AG04450 (cell line): ENCODE data around the gene ZNHIT1. TPM values are rescaled to one million over a fixed set of nuclear protein-coding genes. Genes with fewer than 3 reads are reported as not detected.
A peak's percentile ranks its signal among the peaks of the same experiment; 100 is the strongest.

Experiments
- CTCF ChIA-PET: fragments of 300-600, 350-600 bp; formaldehyde crosslinking; extraction: SDS; loops from one replicate; lab custom pipeline; 2022; ENCODE audit warnings: antibody characterized with exemption, inconsistent platforms; lab: Charles Lee
- POLR2A ChIA-PET: fragments of 350-600 bp; formaldehyde crosslinking; extraction: SDS; loops from one replicate; lab custom pipeline; 2021; ENCODE audit warnings: antibody characterized with exemption, inconsistent platforms; lab: Yijun Ruan, JAX
- DNase-seq: peaks from one replicate; pipeline ENCODE4 v3.0.0-alpha.2; 2011; ENCODE audit warnings: low read depth, low spot score
- H3K27ac ChIP-seq: one replicate; pipeline ENCODE4 v1.5.1; 2012; ENCODE audit warnings: low read depth, low read length, control low read depth
- H3K27me3 ChIP-seq: one replicate; pipeline ENCODE4 v1.6.0; 2012; ENCODE audit warnings: low read length; ENCODE audit not compliant: control insufficient read depth, insufficient read depth
- H3K4me3 ChIP-seq: 2 replicates; pipeline ENCODE4 v1.5.1; 2011; ENCODE audit warnings: mild to moderate bottlenecking, low read depth, low read length, control low read depth
- H3K9me3 ChIP-seq: 2 replicates; pipeline ENCODE4 v1.5.1; 2012; ENCODE audit warnings: low read length; ENCODE audit not compliant: control insufficient read depth, insufficient read depth
- polyA minus RNA-seq: library from RNA; depleted of rRNA, polyadenylated mRNA; stranded (reverse); fragments of >200 nt; gene quantifications from 2 replicates; pipeline ENCODE4 v1.2.3, GENCODE V29; 2011; rRNA and poly(A)+ RNA removed
- polyA plus RNA-seq: library from polyadenylated mRNA; depleted of rRNA; stranded (reverse); fragments of >200 nt; gene quantifications from 2 replicates; pipeline ENCODE4 v1.2.3, GENCODE V29; 2011; rRNA removed
- TF ChIP-seq, protein P1 (sequence below): IDR thresholded peaks from 2 replicates; pipeline ENCODE4 v1.5.1; 2011; ENCODE audit warnings: low read depth, low read length, control low read depth, inconsistent platforms

ZNHIT1 gene
- polyA plus RNA-seq (36.0 and 46.2 TPM in 2 replicates), polyA minus RNA-seq (27.6 and 30.3 TPM in 2 replicates)

- Histone ChIP-seq H3K4me3 (peak within 1 kb of the TSS; percentile 92), H3K27ac (peak within 1 kb of the TSS; percentile 96), H3K9me3 (no peaks in the 10 kb centered on the region; the same call in 1 of the 2 replicates), H3K27me3 (no peaks in the 10 kb centered on the region)
- TF ChIP-seq, protein P1, sequence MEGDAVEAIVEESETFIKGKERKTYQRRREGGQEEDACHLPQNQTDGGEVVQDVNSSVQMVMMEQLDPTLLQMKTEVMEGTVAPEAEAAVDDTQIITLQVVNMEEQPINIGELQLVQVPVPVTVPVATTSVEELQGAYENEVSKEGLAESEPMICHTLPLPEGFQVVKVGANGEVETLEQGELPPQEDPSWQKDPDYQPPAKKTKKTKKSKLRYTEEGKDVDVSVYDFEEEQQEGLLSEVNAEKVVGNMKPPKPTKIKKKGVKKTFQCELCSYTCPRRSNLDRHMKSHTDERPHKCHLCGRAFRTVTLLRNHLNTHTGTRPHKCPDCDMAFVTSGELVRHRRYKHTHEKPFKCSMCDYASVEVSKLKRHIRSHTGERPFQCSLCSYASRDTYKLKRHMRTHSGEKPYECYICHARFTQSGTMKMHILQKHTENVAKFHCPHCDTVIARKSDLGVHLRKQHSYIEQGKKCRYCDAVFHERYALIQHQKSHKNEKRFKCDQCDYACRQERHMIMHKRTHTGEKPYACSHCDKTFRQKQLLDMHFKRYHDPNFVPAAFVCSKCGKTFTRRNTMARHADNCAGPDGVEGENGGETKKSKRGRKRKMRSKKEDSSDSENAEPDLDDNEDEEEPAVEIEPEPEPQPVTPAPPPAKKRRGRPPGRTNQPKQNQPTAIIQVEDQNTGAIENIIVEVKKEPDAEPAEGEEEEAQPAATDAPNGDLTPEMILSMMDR, result 0 out of 2 replicates have a peak, but pooled peaks have one; percentile 11
- DNase-seq, result peak; percentile 95
- CTCF ChIA-PET, result interaction anchor here (0.7 to 2.3 kb wide), 14 partner anchors 10 to 327 kb away, joined by 3 to 26 read pairs (median 4); partner anchors contain the start of gene FIS1
- POLR2A ChIA-PET, result interaction anchor here (0.6 to 2.5 kb wide), 16 partner anchors 16 to 453 kb away, joined by 3 to 13 read pairs (median 4); partner anchors contain the start of genes IFT22, SERPINE1, SRRT and TRIM56
Observed at GRCh38 chr7:101217388-101218235, at the start of gene ZNHIT1, which contains the start of gene PLOD3. Gene ZNHIT1 (plus strand): TSS chr7:101218165. CDS start chr7:101218196, 31 bp downstream. Gene PLOD3 (minus strand): TSS chr7:101217581. CDS start chr7:101217274, 307 bp downstream.

DNA sequence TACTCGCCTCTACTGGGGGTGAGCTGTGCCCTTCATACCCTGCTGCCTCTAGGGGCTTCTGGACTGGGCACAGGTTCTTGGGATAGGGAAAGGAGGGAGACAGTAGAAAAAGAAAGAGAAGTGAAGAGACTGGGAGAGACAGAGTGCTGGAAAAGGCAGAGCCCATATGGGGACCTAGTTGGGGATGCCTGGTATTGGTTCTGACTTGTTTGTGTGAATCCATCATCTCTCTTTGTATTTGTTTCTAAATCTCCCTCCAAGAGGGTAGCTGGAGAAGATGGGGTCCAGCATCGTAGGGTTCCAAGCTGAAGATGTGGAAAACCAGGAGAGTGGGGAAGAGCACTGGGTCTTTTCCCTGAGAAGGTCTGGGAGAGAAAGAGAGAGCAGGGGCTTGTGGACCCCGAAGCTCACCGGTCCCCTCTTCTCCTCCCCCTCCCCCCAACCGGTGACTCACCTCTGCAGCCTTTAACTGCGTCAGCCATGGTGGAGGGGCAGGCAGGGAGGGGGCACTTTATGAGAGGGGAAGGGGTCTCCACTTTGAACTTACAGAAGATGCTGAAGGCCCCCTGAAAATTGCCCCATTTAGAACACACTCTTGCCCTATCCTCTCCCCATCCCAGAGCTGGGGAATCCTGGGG, 49.4 kb upstream of the ZNHIT1 start:
- Histone ChIP-seq H3K27me3 (peaks cover 35% of the 10 kb centered on the region), H3K9me3 (no peaks in the 10 kb centered on the region; the same call in 1 of the 2 replicates), H3K27ac (no peak overlapping the region), H3K4me3 (no peak overlapping the region)
- no peak for DNase-seq
- CTCF ChIA-PET, result interaction anchor here (0.7 to 1.4 kb wide), 2 partner anchors 24 to 74 kb away, joined by 3 to 5 read pairs; no protein-coding TSS in a partner anchor
- POLR2A ChIA-PET, result interaction anchor here (0.8 kb wide), 1 partner anchor 49 kb away, joined by 3 read pairs; the partner anchor contains the start of genes PLOD3 and ZNHIT1
- TF ChIP-seq, protein P1, result no peak

DNA sequence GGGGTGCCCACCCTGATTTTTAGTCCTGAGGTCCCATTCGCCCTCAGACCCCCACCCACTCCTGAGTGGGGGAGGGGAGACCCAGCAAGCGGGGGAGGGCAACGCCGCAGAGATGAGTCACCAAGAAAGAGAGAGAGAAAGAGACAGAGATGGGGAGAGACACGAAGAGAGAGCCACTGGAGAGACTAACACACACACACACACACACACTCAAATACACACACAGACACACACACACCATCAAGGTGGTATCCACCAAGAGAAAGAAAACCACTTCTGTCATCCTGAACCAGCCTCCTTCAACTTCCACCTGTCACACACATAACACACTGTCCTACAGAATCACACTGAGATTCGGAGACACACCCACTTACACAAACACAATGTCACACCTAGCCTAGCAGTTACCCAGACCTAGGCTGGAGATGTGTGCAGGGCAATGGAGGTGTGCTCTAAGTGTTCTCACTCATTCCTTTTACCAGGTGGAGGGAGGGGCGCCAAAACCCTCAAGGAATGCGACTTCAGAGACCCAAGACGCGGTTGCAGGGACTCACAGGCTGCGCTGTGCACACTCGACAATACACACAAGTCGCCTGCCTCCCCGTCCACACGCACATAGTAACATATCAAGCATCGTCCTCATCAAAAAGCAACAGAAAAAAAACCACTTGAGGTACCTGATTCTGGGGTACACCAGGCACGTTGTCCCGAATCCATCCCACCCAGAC, 48.7 kb upstream of the ZNHIT1 start:
- ChIA-PET POLR2A (interaction anchor here (0.8 kb wide), 1 partner anchor 48 kb away, joined by 3 read pairs; the partner anchor contains the start of genes PLOD3 and ZNHIT1), CTCF (interaction anchor here (0.8 to 3.0 kb wide), 4 partner anchors 22 to 48 kb away, joined by 3 to 16 read pairs (median 4); partner anchors contain the start of genes PLOD3 and ZNHIT1)
- Histone ChIP-seq H3K4me3 (peak overlapping the region; percentile 50), H3K27ac (no peak overlapping the region), H3K27me3 (peaks cover 38% of the 10 kb centered on the region), H3K9me3 (peaks cover 2% of the 10 kb centered on the region; the same call in 1 of the 2 replicates)
- no peak for DNase-seq
- TF ChIP-seq, protein P1, result no peak

DNA sequence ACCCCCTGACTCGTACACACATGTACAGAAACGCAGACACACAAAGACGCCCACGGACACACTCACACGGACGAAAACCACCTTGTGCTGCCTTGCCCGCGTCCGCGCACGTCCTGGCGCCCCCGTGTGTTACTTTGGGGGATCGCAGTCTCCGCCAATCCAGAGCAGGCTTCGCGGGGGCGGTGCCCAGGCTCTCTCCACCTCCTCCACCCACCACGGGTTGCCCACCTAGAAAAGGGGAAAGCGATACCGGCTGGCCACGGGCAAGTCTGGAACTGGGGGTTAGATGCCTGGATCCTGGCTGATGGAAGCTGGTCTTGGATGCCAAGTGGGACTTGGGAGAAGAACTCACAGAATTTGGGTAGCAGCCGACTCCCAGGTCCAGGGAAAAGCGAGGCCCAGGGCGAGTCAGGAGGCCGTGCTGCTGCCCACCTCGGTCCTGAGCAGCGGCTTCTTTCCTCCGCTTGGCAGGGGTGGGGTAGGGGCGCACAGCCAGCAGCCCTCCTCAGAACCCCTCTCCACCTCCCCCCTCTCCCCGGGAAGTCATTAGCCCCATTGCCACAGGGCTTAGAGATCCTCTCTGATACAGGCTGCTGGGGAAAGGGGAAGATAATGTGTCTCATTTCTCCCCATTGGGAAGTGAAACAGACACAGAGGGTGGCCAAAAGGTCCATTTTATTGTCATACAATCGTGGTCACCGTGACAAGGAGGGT, 48.0 kb upstream of the ZNHIT1 start:
- no peak overlapping the region for H3K27ac ChIP-seq
- peak overlapping the region; percentile 50 for H3K4me3 ChIP-seq
- no peak for DNase-seq
- peaks cover 2% of the 10 kb centered on the region; the same call in 1 of the 2 replicates for H3K9me3 ChIP-seq
- TF ChIP-seq, protein P1, result peak; percentile 95
- H3K27me3 ChIP-seq, result peaks cover 44% of the 10 kb centered on the region
- POLR2A ChIA-PET, result no interaction called here
- CTCF ChIA-PET, result interaction anchor here (0.6 to 3.0 kb wide), 9 partner anchors 9 to 48 kb away, joined by 3 to 21 read pairs (median 3); partner anchors contain the start of genes PLOD3 and ZNHIT1
